ENCODE data around the gene DMAC2.

- TF ChIP-seq CTCF (IDR thresholded peaks at IDR 0.05) (no peak), POLR2A (IDR thresholded peaks at IDR 0.05) (no peak)
Observed at GRCh38 chr19:41445575-41445974, 5.9 kb upstream of the DMAC2 start.

All from lower leg skin (tissue), 3 donors.